ENCODE data around the gene HNF4A. TPM values are rescaled to one million over a fixed set of nuclear protein-coding genes. Genes with fewer than 3 reads are reported as not detected.

The HNF4A gene
- total and polyA plus RNA-seq, 2 donors (not counting 3 experiments of a cell fraction or from before 2014, with no cell fraction given) = not detected

DNA sequence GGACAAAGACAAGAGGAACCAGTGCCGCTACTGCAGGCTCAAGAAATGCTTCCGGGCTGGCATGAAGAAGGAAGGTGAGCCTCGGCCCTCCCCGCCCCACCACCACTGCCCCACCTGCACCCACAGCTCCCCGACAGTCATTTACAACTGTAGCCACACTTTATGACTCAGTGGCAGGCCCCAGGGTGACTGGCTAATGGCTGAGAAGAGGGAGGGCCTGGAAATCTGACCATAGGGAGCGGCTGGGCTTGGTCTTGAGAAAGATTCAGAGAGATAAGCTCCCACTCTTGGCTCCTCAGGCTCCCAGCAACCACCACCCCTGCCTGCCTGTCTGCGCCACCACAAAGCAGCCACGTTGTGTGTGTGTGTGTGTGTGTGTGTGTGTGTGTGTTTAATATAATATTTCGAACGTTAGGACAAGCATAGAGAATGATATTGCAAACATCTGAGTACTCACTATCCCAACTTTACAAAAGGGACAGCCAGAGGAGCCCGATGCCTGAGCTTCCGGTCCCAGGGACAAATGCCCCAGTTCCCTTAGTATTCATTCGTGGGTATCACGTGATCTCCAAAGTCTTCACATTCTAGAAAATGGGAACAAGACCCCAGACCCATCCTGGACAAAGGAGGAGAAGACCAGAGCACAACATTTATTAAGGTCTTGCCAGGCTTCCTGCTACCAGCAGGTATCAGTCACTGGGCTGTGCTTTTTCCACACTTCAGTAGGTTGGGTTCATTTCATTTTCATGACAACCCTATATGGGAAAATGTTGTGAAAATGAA is 52.1 kb downstream of the HNF4A start:
- Histone ChIP-seq H3K27ac (ENCODE audit: insufficient read depth, low read depth, low read length) (no peak overlapping the region), H3K9me3 (replicated peaks; ENCODE audit: control insufficient read depth, insufficient read depth, low read length) (no peaks in the 10 kb centered on the region), H3K36me3 (ENCODE audit: control insufficient read depth in 2 of 2, extremely low read depth in 1 of 2, insufficient read depth in 2 of 2, low read length in 2 of 2) (no peaks in the 10 kb centered on the region), H3K4me1 (ENCODE audit: control insufficient read depth, extremely low read depth, insufficient read depth, low read length) (no peaks in the 10 kb centered on the region), H3K4me2 (ENCODE audit: insufficient read depth, low read length) (no peak overlapping the region), H3K79me2 (ENCODE audit: control insufficient read depth, insufficient read depth, low read length) (no peaks in the 10 kb centered on the region), H3K9ac (replicated peaks; ENCODE audit: extremely low read depth, insufficient read depth, low read length) (no peak overlapping the region), H4K20me1 (replicated peaks; ENCODE audit: control insufficient read depth, extremely low read depth, insufficient read depth, low read length) (no peaks in the 10 kb centered on the region), H3K27me3 (ENCODE audit: control insufficient read depth in 2 of 2, insufficient read depth in 2 of 2, low read length in 2 of 2) (no peaks in the 10 kb centered on the region), H3K4me3 (replicated peaks in 1 of 3; ENCODE audit: insufficient read depth in 1 of 3, low read depth in 1 of 3, low read length in 3 of 3) (no peak overlapping the region), H2AFZ (ENCODE audit: low read depth, low read length) (no peak overlapping the region), H3K9me1 (replicated peaks; ENCODE audit: control insufficient read depth, extremely low read depth, insufficient read depth, low read length) (no peaks in the 10 kb centered on the region)
- ChIA-PET CTCF (interaction anchor here (2.7 kb wide), 1 partner anchor 23 kb away, joined by 10 read pairs; no protein-coding TSS in a partner anchor), POLR2A (no interaction called here)
- DNase-seq (ENCODE audit: low read depth, low spot score) (no peak), FAIRE-seq (no peak)
- TF ChIP-seq FOS (IDR thresholded peaks at IDR 0.05; ENCODE audit: borderline replicate concordance, insufficient read depth, low read length) = no peak
- TF ChIP-seq POLR2A (IDR thresholded peaks at IDR 0.05; ENCODE audit: low read depth, low read length) = no peak
- TF ChIP-seq, protein P1, sequence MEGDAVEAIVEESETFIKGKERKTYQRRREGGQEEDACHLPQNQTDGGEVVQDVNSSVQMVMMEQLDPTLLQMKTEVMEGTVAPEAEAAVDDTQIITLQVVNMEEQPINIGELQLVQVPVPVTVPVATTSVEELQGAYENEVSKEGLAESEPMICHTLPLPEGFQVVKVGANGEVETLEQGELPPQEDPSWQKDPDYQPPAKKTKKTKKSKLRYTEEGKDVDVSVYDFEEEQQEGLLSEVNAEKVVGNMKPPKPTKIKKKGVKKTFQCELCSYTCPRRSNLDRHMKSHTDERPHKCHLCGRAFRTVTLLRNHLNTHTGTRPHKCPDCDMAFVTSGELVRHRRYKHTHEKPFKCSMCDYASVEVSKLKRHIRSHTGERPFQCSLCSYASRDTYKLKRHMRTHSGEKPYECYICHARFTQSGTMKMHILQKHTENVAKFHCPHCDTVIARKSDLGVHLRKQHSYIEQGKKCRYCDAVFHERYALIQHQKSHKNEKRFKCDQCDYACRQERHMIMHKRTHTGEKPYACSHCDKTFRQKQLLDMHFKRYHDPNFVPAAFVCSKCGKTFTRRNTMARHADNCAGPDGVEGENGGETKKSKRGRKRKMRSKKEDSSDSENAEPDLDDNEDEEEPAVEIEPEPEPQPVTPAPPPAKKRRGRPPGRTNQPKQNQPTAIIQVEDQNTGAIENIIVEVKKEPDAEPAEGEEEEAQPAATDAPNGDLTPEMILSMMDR (IDR thresholded peaks at IDR 0.05; ENCODE audit: extremely low read depth in 1 of 2, insufficient read depth in 1 of 2, low read depth in 1 of 2, low read length in 2 of 2) = no peak
- TF ChIP-seq, protein P2, sequence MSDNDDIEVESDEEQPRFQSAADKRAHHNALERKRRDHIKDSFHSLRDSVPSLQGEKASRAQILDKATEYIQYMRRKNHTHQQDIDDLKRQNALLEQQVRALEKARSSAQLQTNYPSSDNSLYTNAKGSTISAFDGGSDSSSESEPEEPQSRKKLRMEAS (IDR thresholded peaks at IDR 0.05; ENCODE audit: insufficient read depth, insufficient read length) = no peak
- no peak for TF ChIP-seq JUN (IDR thresholded peaks at IDR 0.05; ENCODE audit: borderline replicate concordance, insufficient read depth, insufficient read length, low read depth)
- no peak for TF ChIP-seq POLR2AphosphoS5 (IDR thresholded peaks at IDR 0.05; ENCODE audit: insufficient read depth, low read depth, low read length)
- TF ChIP-seq EZH2 (IDR thresholded peaks at IDR 0.05; ENCODE audit: borderline replicate concordance, low read depth, low read length, severe bottlenecking) = no peak
- no peak for TF ChIP-seq MYC (IDR thresholded peaks at IDR 0.05; ENCODE audit: low read depth, low read length)
- BruUV-seq (replicated peaks) = no TSS peak
- dilution Hi-C loops (cut with MboI; ENCODE audit: extremely low pct_ligation_motif_present, low sequenced_read_pairs) = no loop called here
- intact Hi-C loops (cut with micrococcal nuclease) = no loop called here
